Astrocyte of the spinal cord (primary cell): ENCODE data around the gene ANTXRL.
"Not testable (repeated sequence)": the region's sequence is repeated elsewhere in the genome, so short reads cannot be mapped to it uniquely, and the experiment has no call there.

Source experiments
- DNase-seq: peaks from one replicate; pipeline ENCODE4 v3.0.0; 2011; ENCODE audit warnings: low read depth, low spot score
- H3K4me3 ChIP-seq: 2 replicates; pipeline ENCODE4 v1.5.1; 2011; ENCODE audit warnings: low read depth, mild to moderate bottlenecking, low read length, moderate library complexity
- CTCF ChIP-seq: IDR thresholded peaks from 2 replicates; pipeline ENCODE4 v1.5.1; 2012; ENCODE audit warnings: low read depth, mild to moderate bottlenecking, low read length, inconsistent platforms
- in situ Hi-C: cut with HindIII; loops from 2 replicates; pipeline ENCODE4 v1.10.0; 2017; ENCODE audit warnings: low sequenced_read_pairs

ANTXRL gene

GRCh38 chr10:46296641-46297141, 9.9 kb downstream of the ANTXRL start:
- no peak for TF ChIP-seq CTCF
- no peak overlapping the region for H3K4me3 ChIP-seq
- in situ Hi-C loops, result no loop called here
- no peak for DNase-seq

GRCh38 chr10:46297406-46298204, 10.8 kb downstream of the ANTXRL start:
- no peak overlapping the region for H3K4me3 ChIP-seq
- in situ Hi-C loops, result no loop called here
- TF ChIP-seq CTCF, result no peak
- DNase-seq, result no peak

- H3K4me3 ChIP-seq, result no peak overlapping the region
- in situ Hi-C loops, result no loop called here
- no peak for TF ChIP-seq CTCF
- DNase-seq, result no peak
Observed at GRCh38 chr10:46298477-46299285, 11.9 kb downstream of the ANTXRL start.

- DNase-seq, result no peak
- in situ Hi-C loops, result no loop called here
- H3K4me3 ChIP-seq, result no peak overlapping the region
- no peak for TF ChIP-seq CTCF
Observed at GRCh38 chr10:46299286-46299535, 12.4 kb downstream of the ANTXRL start.

GRCh38 chr10:46299536-46300369, 13.0 kb downstream of the ANTXRL start:
- H3K4me3 ChIP-seq, result no peak overlapping the region
- no peak for TF ChIP-seq CTCF
- in situ Hi-C loops, result no loop called here
- no peak for DNase-seq

GRCh38 chr10:46300370-46300711, 13.5 kb downstream of the ANTXRL start:
- in situ Hi-C loops, H3K4me3 ChIP-seq, DNase-seq: not testable (repeated sequence)
